GM21381 (cell line): ENCODE measurements around the gene VPS25.
A peak's percentile ranks its signal among the peaks of the same experiment; 100 is the strongest.

ENCODE experiments used
- ATAC-seq: cut with Tn5 transposase; IDR thresholded peaks from one replicate; pipeline ENCODE4 v1.9.1; 2021; ENCODE audit warnings: mild to moderate bottlenecking, moderate library complexity; ENCODE audit not compliant: unreplicated experiment

The VPS25 gene

DNA sequence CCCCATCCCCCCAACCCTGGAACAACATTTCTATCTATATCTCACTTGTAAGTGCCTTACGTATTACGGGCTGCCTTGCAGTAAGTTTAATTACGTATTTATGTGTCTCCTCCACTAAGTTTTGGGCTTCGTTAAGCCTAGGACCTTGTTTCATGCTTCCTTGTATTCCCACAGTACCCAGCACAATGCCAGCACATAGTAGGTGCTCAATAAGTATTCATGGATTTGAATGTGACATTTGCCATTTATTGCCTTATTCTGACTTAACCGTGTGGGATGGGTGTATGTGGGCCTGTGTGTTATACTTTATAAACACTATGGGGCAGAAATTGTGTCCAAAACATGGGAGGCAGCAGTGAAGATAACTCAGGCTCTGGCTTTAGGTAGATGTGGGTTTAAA lies 19.3 kb downstream of the VPS25 start:
- ATAC-seq = no peak

DNA sequence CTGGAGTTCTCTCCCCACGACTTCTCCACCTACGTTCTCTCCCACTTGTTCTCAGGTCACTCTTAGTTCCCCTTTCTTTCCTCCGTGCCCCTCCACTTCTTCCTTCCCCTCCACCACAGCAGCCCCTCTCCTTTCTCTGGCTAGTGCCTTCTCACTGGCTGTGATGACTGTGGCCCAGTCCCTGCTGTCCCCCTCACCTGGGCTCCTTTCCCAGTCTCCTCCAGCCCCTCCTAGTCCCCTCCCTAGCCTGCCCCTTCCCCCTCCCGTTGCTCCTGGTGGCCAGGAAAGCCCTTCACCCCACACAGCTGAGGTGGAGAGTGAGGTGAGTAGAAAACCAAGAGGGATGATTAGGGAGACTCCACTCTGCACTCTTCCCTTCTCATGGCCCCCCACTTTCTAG lies 21.8 kb downstream of the VPS25 start:
- no peak for ATAC-seq

- no peak for ATAC-seq
Measured at GRCh38 chr17:42795465-42795864, 22.2 kb downstream of the VPS25 start.

DNA sequence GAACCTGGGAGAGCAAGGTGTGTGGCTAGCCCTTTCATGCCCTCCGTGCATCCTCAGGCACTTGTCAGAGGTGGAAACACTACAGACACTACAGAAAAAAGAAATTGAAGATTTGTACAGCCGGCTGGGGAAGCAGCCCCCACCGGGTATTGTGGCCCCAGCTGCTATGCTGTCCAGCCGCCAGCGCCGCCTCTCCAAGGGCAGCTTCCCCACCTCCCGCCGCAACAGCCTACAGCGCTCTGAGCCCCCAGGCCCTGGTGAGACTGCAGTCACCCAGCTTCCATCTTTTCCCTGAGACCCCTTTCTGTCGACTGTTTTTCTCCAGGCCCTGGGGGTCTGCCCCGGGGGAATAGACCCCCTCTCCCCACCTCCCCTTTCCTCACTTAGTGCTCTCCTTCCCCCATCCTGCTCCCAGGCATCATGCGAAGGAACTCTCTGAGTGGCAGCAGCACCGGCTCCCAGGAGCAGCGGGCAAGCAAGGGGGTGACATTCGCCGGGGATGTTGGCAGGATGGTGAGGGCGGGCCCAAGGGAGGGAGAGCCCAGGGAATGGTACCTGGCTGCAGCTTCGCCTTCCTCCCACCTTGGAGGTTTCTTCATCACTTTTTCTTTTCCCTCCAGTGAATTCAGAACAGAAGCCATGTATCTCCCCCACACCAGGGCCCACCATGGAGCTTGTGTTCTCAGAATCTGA lies 23.0 kb downstream of the VPS25 start:
- no peak for ATAC-seq

GRCh38 chr17:42797067-42798007 lies 24.1 kb downstream of the VPS25 start:
- ATAC-seq = no peak

DNA sequence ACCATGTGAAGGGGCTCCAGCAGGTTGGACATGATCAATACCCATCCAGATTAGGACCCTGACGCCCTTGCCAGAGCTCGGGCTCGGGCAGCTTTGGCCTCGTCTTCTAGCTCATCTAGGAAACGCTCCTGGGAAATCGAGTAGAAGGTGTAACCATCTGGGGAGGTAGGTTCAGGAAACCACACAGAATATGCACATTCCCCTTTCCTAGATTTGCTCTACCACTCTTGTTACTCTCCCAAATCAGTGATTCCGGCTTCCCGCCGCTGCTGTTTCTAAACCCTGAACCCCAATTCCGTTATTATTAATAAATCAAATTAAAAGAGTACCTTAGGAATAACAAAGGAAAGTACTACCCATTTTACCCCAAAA lies 24.7 kb downstream of the VPS25 start:
- ATAC-seq = no peak

DNA sequence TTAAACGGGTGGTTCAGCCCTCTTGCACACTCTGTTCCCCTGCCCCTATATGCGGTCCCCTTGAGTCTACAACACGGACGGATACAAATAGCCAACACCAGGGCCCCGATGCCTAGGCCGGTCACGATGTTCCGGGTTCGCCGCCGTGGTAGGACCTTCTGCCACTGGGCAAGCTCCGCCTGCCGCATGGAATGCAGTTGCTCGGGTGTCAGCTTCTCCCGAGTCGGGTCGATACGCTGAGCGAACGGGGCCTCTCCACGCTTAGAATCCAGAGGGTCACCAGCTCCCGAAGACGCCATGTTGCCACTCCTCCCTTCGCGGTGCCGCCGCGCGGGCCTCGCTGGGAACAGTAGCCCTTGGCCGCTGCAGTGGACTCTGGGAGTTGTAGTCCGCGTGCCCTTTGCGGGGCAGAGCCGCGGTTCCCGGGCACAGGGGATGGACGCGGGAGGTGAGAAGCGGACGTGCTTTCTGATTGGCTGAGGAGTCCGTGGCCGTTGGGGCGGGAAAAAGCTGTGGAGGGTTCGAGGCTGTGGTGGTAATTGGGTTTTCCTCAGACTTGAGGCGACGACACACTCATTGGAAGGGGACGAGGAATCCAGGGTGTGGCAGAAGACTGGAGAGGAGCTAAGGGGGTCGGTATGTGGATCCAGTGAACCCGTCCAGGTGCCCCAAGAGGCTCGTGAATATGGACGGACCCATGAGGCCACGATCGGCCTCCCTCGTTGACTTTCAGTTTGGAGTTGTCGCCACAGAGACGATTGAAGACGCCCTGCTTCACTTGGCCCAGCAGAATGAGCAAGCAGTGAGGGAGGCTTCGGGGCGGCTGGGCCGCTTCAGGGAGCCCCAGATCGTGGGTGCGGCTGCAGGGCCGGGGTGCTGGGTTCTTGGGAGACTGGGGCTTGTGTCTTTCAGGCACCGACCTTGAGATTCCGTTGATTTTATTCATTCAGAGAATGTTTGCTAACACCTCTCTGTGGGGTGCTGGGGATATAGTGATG lies 25.4 kb downstream of the VPS25 start, which contains the start of the genes CNTD1 and COA3:
Gene CNTD1, plus strand, starts transcription at position 479 of the 998 bp plus-strand sequence. Its CDS starts 207 bp downstream, at position 686.
Gene COA3, minus strand, starts transcription at position 322 of the 998 bp plus-strand sequence. Its CDS starts 23 bp downstream, at position 299.
- peak; percentile 88 for ATAC-seq

- no peak for ATAC-seq
Measured at GRCh38 chr17:42803074-42803883, 30.0 kb downstream of the VPS25 start.

DNA sequence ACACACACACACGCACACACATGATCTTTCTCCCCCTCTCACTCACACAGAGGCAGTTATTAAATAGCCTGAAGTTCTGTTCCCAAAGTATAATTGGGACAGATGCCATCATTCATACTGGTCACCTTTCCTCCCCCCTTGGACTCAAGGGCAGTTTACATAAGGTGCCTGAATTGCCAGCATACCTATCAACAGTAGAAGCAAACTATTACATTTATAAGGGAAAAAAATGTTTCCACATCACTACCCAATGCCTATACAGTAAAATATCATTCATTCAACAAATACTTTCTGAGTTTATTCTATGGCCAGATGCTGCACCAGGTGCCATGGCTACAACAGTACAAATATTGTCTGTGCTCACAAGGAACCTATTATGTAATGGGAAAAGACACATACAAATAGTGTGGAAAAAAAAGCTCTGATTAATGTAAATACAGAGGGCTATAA lies 31.7 kb downstream of the VPS25 start:
- ATAC-seq = no peak

DNA sequence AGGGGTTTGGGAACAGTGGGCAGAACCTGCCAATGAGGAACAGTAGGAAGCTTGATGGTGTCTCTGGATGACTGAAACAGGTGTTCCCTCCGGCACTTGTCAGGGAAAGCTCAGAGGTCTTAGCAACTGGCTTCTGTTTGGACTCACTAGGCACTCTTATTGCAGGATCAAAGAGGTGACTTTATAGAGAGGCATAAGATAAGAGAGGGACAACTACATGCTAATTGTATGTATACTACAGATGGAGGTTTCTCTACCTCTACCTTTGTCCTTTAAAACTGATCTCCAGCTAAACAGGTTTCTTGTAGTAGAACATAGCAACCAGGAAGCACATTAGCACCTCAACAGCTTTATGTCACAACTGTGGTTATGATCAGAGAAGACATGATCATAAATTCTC lies 33.0 kb downstream of the VPS25 start:
- ATAC-seq = no peak

DNA sequence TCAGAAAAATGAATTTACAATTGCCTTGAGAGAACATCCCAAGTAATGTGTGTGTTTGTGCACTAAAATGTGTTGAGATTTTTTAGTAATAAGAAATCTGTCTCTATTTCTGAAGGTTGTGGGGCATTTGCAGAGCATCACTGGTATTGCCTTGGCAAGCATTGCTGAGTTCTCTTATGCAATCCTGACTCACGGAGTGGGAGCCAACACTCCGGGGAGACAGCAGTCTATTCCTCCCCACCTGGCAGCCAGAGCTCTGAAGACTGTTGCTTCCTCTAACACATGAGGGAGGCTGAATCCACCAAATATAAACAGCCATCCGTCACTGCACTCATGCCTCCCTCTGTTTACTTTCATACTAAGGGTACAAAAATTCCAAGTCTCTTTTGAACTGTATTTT lies 36.0 kb downstream of the VPS25 start:
- ATAC-seq = no peak

DNA sequence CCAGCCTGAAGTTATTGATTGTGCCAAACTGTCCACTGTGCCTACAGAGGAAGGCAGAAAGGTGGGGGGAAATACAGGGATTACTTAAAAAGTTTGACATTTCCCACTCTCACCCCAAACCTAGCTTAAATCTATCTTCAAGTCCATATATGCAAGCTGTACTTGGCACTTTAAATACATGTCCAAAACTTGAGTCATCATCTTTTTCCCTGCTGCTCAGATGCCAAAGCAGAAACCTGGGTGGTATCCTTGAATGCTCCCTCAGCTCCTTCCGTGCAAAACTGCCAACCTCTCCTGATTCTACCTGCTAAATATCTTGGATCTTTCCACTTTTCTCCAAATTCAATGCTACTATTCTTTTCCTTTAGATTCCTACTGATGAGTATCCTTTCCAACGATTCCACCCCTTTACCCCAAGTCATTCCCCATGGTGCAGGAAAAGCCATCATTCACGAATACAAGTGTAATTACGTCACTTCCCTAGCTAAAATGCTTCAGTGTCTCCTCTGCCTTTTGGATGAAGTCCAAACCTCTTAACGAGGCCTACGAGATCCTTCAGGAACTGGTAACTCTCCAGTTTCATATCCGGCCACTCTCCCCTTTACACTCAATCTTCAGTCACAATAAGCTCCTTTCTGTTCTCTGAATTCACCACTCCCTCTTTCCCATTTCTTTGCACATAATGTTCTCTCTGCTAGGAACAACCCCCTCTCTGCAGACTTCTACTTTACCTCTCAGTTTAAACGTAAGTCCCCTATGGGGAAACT lies 41.6 kb downstream of the VPS25 start:
- ATAC-seq = no peak

- ATAC-seq = no peak
Measured at GRCh38 chr17:42817866-42818265, 44.6 kb downstream of the VPS25 start.

GRCh38 chr17:42818379-42818778 lies 45.1 kb downstream of the VPS25 start:
- ATAC-seq = no peak

- ATAC-seq = no peak
Measured at GRCh38 chr17:42819939-42820535, 46.8 kb downstream of the VPS25 start.

GRCh38 chr17:42821176-42821575 lies 47.9 kb downstream of the VPS25 start:
- no peak for ATAC-seq

DNA sequence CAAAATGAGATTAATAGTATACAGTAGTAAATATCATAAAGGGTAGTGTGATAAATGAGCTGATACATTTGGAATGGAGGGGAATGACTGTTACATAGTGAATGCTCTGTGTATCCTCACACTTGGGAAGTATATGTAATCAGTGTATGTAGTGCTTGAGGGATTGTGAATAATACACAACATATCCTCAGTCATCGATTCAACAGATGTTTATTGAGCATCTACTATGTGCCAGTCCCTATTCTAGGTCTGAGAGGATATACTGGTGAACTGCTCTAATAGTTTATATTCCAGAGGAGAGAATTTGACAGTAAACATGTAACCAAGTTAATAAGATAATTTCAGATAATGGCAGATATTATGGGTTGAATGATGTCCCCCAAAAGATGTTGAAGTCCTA lies 54.2 kb downstream of the VPS25 start:
- no peak for ATAC-seq
